ENCODE data around the gene TGM5. TPM values are rescaled to one million over a fixed set of nuclear protein-coding genes. Genes with fewer than 3 reads are reported as not detected.
A peak's percentile ranks its signal among the peaks of the same experiment; 100 is the strongest.
"Not testable (repeated sequence)": the region's sequence is repeated elsewhere in the genome, so short reads cannot be mapped to it uniquely, and the experiment has no call there.

The TGM5 gene
- total RNA-seq, 1 donor from 2014 or later = not detected

DNA sequence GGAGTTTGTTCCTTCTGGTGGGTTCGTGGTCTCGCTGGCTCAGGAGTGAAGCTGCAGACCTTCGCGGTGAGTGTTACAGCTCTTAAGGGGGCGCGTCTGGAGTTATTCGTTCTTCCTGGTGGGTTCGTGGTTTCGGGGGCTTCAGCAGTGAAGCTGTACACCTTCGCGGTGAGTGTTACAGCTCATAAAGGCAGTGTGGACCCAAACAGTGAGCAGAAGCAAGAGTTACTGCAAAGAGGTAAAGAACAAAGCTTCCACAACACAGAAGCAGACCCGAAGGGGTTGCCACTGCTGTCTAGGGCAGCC lies 40.8 kb downstream of the TGM5 start:
- DNase-seq (ENCODE audit: missing footprints); ATAC-seq: not testable (repeated sequence)
- intact Hi-C loops (cut with DNase I) = loop anchor here (1.0 kb wide), 1 partner anchor 59 kb away; no protein-coding TSS in a partner anchor

GRCh38 chr15:43225201-43225949 lies 41.4 kb downstream of the TGM5 start:
- intact Hi-C loops (cut with DNase I) = loop anchor here (1.0 kb wide), 1 partner anchor 60 kb away; no protein-coding TSS in a partner anchor
- DNase-seq (ENCODE audit: missing footprints) (no peak), ATAC-seq (peak; percentile 82)

GRCh38 chr15:43221422-43221821 lies 45.3 kb downstream of the TGM5 start:
- intact Hi-C loops (cut with DNase I) = no loop called here
- DNase-seq (ENCODE audit: missing footprints) (no peak), ATAC-seq (no peak)

GRCh38 chr15:43220991-43221403 lies 45.7 kb downstream of the TGM5 start, which contains the start of gene EPB42:
Gene EPB42 (minus strand): TSS chr15:43221018. CDS start chr15:43220825, 193 bp downstream.
- ATAC-seq = no peak
- intact Hi-C loops (cut with DNase I) = no loop called here
- no peak for DNase-seq (ENCODE audit: missing footprints)

- intact Hi-C loops (cut with DNase I) = no loop called here
- ATAC-seq (no peak), DNase-seq (ENCODE audit: missing footprints) (no peak)
Measured at GRCh38 chr15:43219929-43220928, 46.5 kb downstream of the TGM5 start.

GRCh38 chr15:43218908-43219706 lies 47.6 kb downstream of the TGM5 start:
- DNase-seq (ENCODE audit: missing footprints) (no peak), ATAC-seq (no peak)
- intact Hi-C loops (cut with DNase I) = no loop called here

DNA sequence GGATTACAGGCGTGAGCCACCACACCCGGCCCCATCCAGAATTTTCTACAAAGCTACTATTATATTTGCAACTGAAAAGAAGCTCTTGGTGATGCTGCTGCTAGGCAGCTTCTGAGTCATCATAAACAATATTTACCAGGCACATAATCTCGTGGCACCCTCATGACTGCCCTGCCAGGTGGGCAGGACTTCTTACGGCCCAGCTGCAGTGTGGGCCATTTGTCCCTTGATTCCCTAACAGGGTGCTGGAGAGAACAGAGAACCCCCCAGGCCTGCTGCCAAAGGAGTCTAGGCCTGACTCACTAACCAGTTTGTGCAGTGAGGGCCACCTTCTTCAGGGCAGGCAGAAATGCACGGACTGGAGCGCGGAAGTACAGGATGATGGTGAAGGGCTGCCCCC lies 50.8 kb downstream of the TGM5 start:
- no peak for DNase-seq (ENCODE audit: missing footprints)
- intact Hi-C loops (cut with DNase I) = no loop called here
- ATAC-seq = no peak

- DNase-seq (ENCODE audit: missing footprints) = peak; percentile 37
- ATAC-seq = peak; percentile 68
- intact Hi-C loops (cut with DNase I) = no loop called here
Measured at GRCh38 chr15:43214592-43215295, 52.0 kb downstream of the TGM5 start.

GRCh38 chr15:43214169-43214568 lies 52.6 kb downstream of the TGM5 start:
- no peak for ATAC-seq

GRCh38 chr15:43213466-43213865 lies 53.3 kb downstream of the TGM5 start:
- intact Hi-C loops (cut with DNase I) = no loop called here
- DNase-seq (ENCODE audit: missing footprints) (peak; percentile 48), ATAC-seq (no peak)

More at GRCh38 chr15:43214169-43214568, 52.6 kb downstream of the TGM5 start:
- DNase-seq (ENCODE audit: missing footprints) = no peak
- intact Hi-C loops (cut with DNase I) = no loop called here

DNA sequence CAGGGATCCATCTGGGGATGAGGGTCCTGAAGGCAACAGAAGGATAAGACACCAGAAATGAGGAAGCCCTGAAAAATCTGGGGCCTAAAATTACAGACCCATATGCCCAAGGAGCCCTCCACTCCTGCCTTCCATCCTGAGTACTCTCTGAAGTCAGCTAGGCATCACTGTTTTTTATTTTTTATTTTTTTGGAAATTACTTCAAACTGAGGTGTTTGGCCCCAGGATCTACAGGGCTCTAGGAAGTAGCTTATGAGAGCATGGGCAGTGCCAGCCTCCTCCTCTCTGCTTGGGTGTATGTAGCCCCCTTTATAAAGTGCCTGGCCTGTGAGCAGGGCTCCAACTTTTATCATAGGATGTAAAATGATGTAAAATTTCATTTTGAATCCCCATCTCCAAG lies 53.8 kb downstream of the TGM5 start:
- DNase-seq (ENCODE audit: missing footprints) (no peak), ATAC-seq (no peak)
- intact Hi-C loops (cut with DNase I) = no loop called here

DNA sequence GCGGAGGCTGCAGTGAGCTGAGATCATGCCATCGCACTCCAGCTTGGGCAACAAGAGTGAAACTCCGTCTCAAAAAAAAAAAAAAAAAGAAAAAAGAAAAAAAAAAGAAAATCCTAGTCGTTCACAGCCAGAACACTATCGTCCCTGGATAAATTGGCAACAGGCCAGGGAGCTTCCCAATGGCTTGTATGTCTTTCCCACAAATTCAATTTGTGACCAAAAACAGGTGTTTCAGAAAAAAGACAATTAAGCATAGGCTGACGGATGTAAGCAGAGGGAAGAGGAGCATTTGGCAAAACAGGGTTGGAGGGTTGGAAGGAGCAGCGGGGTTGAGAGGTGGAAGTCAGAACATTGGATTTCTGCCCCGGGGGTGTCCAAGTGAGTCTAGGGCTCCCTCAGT lies 54.4 kb downstream of the TGM5 start:
- intact Hi-C loops (cut with DNase I) = no loop called here
- ATAC-seq (no peak), DNase-seq (ENCODE audit: missing footprints) (no peak)

DNA sequence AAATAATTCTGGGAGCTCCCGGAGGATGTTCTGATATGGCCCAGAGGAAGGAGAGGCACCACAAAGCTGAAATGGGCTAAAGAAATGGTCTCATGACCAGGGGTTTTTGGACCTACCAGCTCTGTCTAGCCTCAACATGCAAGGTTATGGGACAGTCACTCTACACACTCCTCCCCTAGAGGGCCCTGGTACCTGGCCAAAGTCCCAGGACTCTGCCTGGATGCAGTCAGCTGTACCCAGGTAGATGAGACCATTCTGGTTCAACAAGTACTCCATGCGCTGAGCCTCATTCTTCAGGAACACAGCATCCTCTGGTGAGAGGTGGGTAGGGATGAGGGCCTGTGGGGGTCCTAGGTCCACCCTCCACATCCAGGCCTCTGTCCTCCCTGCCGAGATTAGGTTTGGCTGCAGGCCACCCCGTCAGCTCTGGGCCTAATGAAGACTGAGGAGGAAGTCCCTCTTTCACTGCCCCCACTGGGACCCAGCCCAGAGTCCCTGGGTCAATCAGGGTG lies 55.4 kb downstream of the TGM5 start:
- intact Hi-C loops (cut with DNase I) = no loop called here
- ATAC-seq (no peak), DNase-seq (ENCODE audit: missing footprints) (no peak)

DNA sequence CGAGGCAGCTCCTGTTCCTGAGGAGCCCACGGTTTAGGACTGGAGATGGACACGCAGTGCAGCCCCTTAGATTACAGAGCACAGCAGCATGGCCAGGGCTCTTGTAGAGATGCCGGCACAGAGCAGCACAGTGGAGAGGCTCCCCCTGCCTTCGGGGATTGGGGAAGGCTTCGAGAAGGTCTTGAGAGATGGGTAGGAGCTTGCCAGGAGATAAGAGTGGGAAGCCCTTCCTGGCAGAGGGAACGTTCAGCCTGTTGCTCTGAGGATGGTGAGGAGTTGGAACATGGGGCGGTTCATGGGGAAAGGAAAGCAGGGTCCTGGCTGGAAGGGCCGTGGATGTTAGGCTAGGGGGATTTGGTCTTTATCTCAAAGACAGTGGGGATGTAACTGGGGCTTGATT lies 55.9 kb downstream of the TGM5 start:
- DNase-seq (ENCODE audit: missing footprints) = no peak
- intact Hi-C loops (cut with DNase I) = no loop called here
- ATAC-seq = no peak

GRCh38 chr15:43210172-43210745 lies 56.5 kb downstream of the TGM5 start:
- DNase-seq (ENCODE audit: missing footprints) (no peak), ATAC-seq (no peak)
- intact Hi-C loops (cut with DNase I) = no loop called here

GRCh38 chr15:43209059-43209824 lies 57.5 kb downstream of the TGM5 start:
- intact Hi-C loops (cut with DNase I) = no loop called here
- DNase-seq (ENCODE audit: missing footprints) (no peak), ATAC-seq (no peak)

All from Right ventricle myocardium inferior (tissue), 1 donor.